SKM-1 treated with dmso at 0.1 percent for 144 hours (cell line): ENCODE results near the gene BCL2.
A peak's percentile ranks its signal among the peaks of the same experiment; 100 is the strongest.

ENCODE experiments used
- DNase-seq: peaks from one replicate; lab custom pipeline; 2025; ENCODE audit not compliant: unreplicated experiment; lab: John Stamatoyannopoulos, UW

Gene BCL2

GRCh38 chr18:63312019-63312409, 7.6 kb downstream of the BCL2 start:
- no peak for DNase-seq

DNA sequence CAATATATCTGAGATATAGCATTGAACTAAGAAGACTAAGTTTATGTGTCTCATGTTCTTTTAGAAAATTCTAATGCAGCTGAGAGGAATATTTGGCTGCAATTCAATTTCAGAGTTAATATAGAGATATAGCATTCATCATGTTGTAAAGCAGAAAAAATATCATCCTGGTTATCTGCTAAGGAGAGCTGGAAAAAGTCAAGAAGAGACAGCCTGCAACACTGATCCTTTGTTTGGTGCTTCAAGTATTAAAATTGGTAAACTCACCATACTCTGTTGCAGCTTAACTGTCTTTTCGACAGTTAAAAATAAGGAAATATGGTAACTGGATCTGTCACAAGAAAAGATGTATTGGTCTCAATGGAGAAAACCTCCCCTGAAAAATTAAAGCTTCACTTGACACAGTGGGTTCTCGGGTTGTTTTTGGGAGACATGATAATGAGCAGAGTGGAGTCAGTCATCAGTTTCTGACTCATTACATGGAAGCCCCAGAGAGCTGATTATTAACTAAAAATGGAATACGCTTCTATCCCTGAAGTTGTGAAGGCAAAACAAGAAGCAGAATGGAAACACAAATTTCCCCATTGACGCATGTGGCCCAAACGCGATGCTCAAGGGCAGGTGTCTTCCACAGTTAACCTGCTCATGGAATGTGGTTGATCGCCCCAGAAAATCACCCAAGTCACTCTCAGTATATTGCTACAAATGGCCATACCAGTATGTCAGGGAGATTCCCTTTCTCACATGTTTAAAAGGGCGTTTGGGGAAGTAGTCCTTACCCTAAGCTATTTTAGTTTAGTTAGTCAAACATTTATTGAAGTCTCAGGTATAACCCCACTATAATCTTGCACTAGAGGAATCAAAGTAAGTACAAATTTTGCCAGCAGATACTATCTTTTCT, 8.2 kb downstream of the BCL2 start:
- DNase-seq, result no peak

DNA sequence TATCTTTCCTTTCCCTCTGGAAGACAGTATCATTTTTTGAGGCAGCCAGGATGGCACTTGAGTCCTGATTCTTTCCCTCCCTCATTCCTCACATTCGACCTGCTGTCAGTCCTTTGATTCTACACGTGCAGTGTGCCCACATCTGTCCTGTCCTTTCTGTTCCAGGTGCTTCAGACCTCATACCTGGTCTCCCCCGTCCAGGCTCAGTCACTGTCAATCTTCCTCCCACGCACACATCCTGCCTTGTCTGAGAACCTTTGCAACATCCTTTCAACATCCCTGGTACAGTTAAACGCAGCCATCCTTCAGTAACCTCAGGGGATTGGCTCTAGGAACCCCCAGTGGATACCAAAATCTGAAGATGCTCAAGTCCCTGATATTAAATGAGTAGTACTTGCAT, 10.1 kb downstream of the BCL2 start:
- no peak for DNase-seq

DNA sequence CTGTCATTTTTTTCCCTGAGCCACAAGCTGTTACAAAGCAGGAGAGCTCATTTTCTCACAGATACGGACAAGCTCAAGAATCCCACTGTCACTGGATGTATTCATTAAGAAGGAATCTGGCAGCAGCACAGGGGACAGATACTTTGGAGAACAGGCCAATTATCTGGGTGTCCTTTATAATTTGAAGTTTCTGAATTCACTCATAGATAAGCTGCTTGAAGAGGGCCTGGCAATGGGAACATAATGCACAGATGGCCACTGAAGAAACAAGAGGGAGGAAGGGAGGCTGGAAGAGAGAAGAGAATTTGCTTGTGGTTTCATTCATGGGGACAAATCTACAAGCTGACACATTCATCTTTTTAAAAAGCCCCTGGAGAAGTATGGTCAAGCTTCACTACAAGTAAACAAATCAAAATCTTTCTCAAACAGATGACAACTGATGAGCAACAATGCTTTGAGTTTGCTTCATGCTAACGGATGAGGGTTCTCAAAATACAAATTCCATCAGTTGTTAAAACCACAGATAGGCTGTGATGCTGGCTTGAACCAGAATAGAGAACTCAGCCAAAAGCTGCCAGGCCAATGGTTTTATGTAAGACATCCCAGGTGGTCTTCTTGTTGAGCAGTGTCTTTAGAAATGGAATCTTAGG, 11.9 kb downstream of the BCL2 start:
- DNase-seq, result no peak

GRCh38 chr18:63306819-63307550, 12.6 kb downstream of the BCL2 start:
- DNase-seq, result no peak

DNA sequence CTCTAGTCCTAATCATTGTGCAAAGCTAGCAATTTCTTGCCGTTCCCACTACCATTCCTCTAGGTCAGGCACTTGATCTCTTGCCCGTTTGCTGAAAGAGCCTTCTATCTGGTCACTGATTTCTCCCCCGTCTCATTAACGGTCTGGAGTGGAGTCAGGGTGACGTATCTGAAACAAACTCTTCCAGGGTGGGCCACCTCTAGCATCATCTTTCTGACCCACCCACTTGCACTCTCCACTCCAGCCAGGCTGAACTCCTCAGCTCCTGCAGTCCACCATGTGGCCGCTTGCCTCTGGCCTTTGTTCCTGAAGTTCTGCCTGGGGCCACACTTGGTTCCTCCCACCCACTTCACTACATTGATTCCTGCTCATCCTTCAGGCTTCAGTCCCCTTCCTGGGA, 13.3 kb downstream of the BCL2 start:
- no peak for DNase-seq

GRCh38 chr18:63303547-63303946, 16.0 kb downstream of the BCL2 start:
- DNase-seq, result peak; percentile 26

DNA sequence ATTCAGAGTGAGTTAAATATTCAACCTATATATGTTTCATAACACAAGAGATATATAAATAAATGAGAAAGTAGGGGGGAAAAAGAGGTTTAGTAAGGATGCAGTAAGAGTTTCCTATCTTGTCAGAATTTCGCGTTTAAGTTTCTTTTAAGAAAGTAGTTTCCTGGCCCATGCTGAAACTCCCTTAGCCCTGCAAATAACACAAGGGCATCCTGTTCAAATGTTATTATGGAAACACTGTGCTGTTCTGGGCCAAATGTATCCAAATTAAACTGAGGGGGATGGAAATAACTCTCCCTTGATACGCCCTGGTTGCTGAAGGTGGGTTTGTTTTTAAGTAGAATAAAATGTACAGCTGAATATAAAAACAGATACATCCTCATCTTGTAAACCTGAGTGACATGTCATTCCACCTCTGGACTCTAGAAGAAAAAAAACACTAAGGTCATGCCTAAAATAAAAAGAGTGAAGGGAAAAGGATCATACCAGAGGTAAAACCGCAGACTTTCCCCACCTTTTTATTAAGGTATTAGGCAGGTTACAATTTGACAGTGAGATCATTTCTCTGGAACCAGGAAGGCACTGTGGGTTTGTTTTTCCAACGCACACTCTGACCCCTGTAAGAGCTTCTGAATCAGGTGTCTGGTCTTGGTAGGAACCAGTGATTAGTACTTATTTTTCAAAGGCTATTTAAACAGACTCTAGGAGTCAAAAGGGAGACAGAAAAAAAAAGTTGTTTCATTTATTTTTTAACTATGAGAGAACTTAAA, 16.7 kb downstream of the BCL2 start:
- no peak for DNase-seq

DNA sequence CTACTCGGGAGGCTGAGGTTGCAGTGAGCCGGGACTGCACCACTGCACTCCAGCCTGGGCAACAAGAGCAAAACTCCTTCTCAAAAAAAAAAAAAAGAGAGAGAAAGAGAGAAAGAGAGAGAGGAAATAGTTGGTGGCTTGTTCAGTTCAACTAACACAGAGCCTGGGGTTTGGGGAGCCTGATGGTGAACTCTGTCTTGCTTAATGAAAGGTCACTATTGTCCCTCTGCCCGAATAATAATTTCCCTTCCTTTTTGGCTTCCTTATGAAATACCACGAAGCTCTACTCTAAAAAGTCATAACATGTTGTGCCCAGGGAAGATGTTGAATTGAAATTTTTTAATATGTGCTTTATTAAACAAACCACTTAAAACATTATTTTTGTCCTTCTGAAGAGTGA, 17.3 kb downstream of the BCL2 start:
- no peak for DNase-seq

DNA sequence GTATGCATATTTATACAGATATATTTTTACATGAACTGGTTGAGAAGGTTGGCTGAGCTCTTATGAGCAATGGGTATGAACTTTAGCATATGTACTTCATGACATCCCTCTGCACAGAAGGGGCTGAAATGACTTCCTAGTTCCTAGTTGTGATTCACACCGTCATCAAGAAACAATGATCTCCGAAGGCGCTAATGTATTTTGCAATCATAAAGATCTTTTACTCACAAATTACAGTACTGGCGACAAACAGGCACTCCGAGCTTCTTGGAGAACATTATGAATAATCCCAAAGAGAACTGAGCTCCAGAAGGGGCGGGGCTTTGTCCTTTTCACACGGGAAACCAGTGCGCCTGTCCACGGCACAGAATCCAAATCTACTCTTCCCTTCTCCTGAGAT, 18.1 kb downstream of the BCL2 start:
- DNase-seq, result no peak

DNA sequence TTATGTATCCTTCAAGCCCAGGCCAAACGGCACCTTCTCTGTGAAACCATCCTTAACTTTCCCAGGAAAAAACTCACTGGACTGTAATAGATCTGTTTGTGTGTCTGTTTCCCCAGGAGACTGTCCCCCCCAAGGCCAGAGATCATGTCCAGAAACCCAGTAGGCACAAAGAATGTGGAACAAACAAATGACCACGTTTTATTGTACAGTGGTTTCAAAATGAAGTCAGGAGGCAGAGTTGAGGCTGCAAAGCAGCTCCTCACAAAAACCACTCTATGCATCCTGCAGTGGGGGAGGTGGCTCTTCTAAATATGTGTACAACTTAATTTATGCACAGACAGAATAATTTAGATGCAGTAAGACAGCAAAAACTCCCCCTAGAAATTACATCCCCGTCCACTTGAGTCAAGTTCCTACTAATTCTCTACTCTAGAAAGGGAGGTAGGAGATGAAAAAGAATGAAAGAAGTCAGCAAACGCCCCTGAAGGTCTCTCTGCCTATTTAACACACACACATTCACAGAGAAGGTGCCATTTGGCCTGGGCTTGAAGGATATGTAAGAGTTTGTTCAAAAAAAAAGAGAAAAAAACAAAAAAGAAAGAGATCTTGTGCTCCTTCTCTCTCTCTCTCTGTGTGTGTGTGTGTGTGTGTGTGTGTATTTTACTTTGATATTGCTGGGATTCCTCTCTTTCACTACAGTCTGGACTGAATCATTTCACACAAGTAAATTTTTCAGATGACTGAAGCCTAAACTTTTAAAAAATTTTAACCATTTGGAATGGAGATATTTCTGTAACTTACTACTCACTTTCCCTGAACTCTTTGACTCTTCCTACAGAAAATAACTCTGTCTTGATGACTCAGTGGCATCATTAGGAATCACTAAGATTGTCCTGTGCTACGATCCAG, 19.5 kb downstream of the BCL2 start:
- no peak for DNase-seq

- DNase-seq, result no peak
Observed at GRCh38 chr18:63298400-63299365, 20.9 kb downstream of the BCL2 start.

- no peak for DNase-seq
Observed at GRCh38 chr18:63297687-63298399, 21.7 kb downstream of the BCL2 start.

DNA sequence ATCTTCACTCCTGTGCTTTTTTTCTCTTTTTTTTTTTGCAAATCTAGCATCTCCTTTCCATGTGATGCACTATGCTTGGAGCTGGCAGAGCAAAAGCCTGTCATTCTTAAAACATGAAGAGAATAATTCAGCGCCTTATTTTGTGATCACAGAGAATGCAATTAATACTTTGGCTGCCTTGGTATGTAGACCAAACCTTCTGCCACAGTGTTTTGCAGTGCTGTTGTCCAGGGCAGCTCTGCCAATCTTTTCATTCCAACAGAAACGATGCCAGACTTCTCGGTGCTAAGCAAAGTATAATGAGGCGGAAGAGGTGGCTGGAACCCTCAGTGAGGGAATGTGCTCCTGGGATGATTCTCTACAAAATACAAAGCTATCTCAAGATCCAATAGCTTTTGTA, 25.6 kb downstream of the BCL2 start:
- DNase-seq, result no peak

DNA sequence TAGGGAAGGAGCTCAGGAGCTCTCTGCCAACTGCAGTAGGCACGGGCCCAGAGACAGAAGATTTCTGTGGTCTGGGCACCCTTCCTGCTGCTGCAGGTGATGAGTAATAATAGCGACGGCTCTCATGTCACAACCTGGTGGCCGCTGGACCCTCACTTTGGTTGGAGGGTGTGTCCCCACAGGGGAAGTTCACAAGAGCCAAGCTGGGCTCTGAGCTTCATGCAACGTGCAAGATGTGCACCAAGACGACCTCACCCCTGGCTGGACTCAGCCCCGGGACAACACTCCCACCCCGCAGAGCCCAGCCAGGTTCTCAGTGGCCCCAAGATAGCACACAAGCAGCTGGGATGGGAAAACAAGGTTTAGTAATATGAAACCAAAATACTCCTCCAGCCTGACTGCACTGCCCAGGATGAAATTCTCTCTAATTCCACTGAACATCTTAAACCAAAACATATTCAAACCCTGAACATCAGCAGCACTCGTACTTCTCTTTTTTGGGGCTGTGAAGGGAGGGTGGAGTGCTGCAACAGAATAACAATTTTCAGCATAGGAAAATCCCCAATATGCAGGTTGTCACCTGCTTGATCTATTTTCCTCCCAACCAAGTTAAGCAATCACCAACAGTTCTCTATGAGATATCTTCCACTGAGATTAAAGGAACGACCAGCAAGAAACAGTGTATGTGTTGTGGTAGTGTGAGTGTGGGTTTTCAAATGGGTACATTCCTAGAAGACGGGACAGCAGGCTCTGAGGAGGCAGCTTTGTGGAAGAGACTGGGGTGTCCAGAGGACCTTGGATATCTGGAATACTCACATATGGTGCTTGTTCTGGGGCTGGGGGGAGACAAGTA, 26.5 kb downstream of the BCL2 start:
- DNase-seq, result no peak

DNA sequence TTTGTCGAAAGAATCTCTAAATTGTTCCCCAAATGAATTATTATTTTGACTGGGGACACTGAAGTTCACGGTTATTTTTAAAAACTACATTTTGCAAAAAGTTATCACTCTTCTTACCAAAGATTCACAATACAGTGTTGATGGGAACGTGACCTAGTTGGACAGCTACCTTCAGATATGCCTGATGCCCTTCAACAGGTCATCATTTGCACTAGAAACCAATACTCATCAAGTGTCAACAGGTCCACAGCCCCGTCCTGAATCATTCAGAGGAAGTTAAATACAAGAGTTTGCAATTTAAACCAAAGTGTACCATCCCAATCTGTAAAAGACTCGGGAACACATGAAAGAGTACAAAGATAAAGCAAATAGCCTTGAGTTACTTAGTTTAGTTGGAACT, 28.3 kb downstream of the BCL2 start:
- DNase-seq, result no peak

- no peak for DNase-seq
Observed at GRCh38 chr18:63290821-63291200, 28.8 kb downstream of the BCL2 start.
